ENCODE measurements around the gene CLEC12A.

DNA sequence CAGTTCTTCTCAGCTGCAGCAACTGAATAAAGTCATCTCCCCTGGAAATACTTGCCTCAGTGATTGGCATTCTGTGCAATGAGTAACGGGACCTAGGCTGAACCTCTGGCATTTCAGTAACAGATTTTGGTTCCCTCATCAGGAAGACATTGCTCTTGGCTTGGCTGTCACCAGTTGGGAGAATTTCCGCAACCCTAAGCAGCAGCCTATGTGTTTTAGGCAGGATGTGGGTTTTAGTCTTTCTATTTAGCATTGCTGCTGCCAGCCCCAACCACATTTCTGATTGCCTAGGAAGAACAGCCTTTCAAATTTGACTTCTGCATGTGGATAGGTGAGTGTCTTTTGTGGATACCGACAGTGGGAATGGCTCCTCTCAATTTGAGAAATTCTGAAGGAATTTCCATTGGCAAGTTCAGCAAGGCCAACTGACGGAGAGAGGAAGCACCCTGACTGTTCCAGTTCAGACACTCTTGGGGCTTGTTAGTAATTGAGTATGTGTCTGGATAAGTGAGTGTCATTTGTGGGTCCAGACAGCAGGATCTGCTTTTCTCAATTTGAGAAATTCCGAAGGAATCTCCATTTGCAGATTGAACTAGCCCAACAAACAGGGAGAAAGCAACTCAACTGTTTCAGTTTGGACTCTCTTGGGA is 20.1 kb upstream of the CLEC12A start:
- TF ChIP-seq CTCF (IDR thresholded peaks at IDR 0.05 in 8 of 11, conservative IDR thresholded peaks at IDR 0.05 in 3 of 11), result no peak
- no peak for TF ChIP-seq POLR2AphosphoS5 (IDR thresholded peaks at IDR 0.05)
